Endodermal cell (in vitro differentiated cells): ENCODE measurements around the gene LRRTM2. TPM values are rescaled to one million over a fixed set of nuclear protein-coding genes. Genes with fewer than 3 reads are reported as not detected.
A peak's percentile ranks its signal among the peaks of the same experiment; 100 is the strongest.

Experiments
- DNase-seq: peaks from one replicate; pipeline ENCODE4 v3.0.0-alpha.2; 2017
- H3K27ac ChIP-seq: 2 replicates; pipeline ENCODE4 v1.5.1; 2013; ENCODE audit warnings: mild to moderate bottlenecking, low read depth, low read length, moderate library complexity
- H3K27me3 ChIP-seq: 2 replicates; pipeline ENCODE4 v1.6.1; 2013; ENCODE audit warnings: mild to moderate bottlenecking, low read length, moderate library complexity; ENCODE audit not compliant: insufficient read depth, control insufficient read depth, poor library complexity, severe bottlenecking
- H3K36me3 ChIP-seq: 2 replicates; pipeline ENCODE4 v1.7.0; 2013; ENCODE audit warnings: mild to moderate bottlenecking, low read length, moderate library complexity; ENCODE audit not compliant: control insufficient read depth, insufficient read depth
- H3K4me1 ChIP-seq: one replicate; pipeline ENCODE4 v1.7.0; 2013; ENCODE audit warnings: low read length; ENCODE audit not compliant: control insufficient read depth, insufficient read depth
- H3K4me3 ChIP-seq: 2 replicates; pipeline ENCODE4 v1.5.1; 2013; ENCODE audit warnings: mild to moderate bottlenecking, low read length, moderate library complexity
- H3K9ac ChIP-seq: 2 replicates; pipeline ENCODE4 v1.6.1; 2013; ENCODE audit warnings: mild to moderate bottlenecking, low read length, moderate library complexity; ENCODE audit not compliant: poor library complexity, severe bottlenecking; ENCODE audit errors: extremely low read depth
- H3K9me3 ChIP-seq: 2 replicates; pipeline ENCODE4 v1.6.1; 2013; ENCODE audit warnings: mild to moderate bottlenecking, low read length, moderate library complexity; ENCODE audit not compliant: control insufficient read depth
- H3K27ac Mint-ChIP-seq: 2 replicates; pipeline ENCODE4 v1.8.0; 2020; ENCODE audit warnings: mixed read lengths
- H3K27me3 Mint-ChIP-seq: 2 replicates; pipeline ENCODE4 v1.8.0; 2021; ENCODE audit warnings: mild to moderate bottlenecking, mixed read lengths; ENCODE audit not compliant: insufficient read depth
- H3K36me3 Mint-ChIP-seq: 2 replicates; pipeline ENCODE4 v1.8.0; 2020; ENCODE audit warnings: low read depth, mixed read lengths
- H3K4me1 Mint-ChIP-seq: 2 replicates; pipeline ENCODE4 v1.8.0; 2020; ENCODE audit warnings: mixed read lengths
- H3K4me3 Mint-ChIP-seq: 2 replicates; pipeline ENCODE4 v1.8.0; 2020; ENCODE audit warnings: mild to moderate bottlenecking, moderate library complexity, mixed read lengths
- H3K9me3 Mint-ChIP-seq: 2 replicates; pipeline ENCODE4 v1.8.0; 2020; ENCODE audit warnings: mild to moderate bottlenecking, mixed read lengths
- WGBS, 2 experiments: methylation state at CpG; one replicate each; pipeline versions ENCODE4 v1.1.5 to v1.1.7; 2013; ENCODE audit warnings: missing lambda C conversion rate in 2 of 2, mixed read lengths in 1 of 2; ENCODE audit not compliant: insufficient coverage in 1 of 2, insufficient read length in 1 of 2; 5-methylcytosine and 5-hydroxymethylcytosine counted together
- total RNA-seq, 2 donors: library from RNA; stranded (reverse); fragmentation: NEBNext Ultra II Directional in 1 of 2; extraction: Animal tissue kit (Norgen Biotek cat#: 25700) in 1 of 2; gene quantifications; 2 replicates in 1 of 2; 3 replicates in 1 of 2; pipeline ENCODE4 v1.2.1, GENCODE V29; 2021
- TF ChIP-seq, protein P1 (sequence below): fragments of 200-600 bp; sonication (generic); conservative IDR thresholded peaks from 2 replicates; pipeline ENCODE4 v1.5.0; 2021; ENCODE audit warnings: antibody characterized with exemption, mild to moderate bottlenecking

LRRTM2 gene
- total RNA-seq, 2 donors from 2014 or later: not detected

- H3K27me3 Mint-ChIP-seq: no peaks in the 10 kb centered on the region
- Histone ChIP-seq H3K36me3 (peaks cover 11% of the 10 kb centered on the region), H3K9ac (no peak overlapping the region), H3K27me3 (no peaks in the 10 kb centered on the region), H3K4me1 (peaks cover 15% of the 10 kb centered on the region), H3K9me3 (no peaks in the 10 kb centered on the region), H3K27ac (peak overlapping the region; percentile 3), H3K4me3 (no peak overlapping the region)
- peaks cover 67% of the 10 kb centered on the region for H3K4me1 Mint-ChIP-seq
- no peak for DNase-seq
- no peak overlapping the region for H3K4me3 Mint-ChIP-seq
- H3K36me3 Mint-ChIP-seq: peaks cover 5% of the 10 kb centered on the region
- TF ChIP-seq, protein P1, sequence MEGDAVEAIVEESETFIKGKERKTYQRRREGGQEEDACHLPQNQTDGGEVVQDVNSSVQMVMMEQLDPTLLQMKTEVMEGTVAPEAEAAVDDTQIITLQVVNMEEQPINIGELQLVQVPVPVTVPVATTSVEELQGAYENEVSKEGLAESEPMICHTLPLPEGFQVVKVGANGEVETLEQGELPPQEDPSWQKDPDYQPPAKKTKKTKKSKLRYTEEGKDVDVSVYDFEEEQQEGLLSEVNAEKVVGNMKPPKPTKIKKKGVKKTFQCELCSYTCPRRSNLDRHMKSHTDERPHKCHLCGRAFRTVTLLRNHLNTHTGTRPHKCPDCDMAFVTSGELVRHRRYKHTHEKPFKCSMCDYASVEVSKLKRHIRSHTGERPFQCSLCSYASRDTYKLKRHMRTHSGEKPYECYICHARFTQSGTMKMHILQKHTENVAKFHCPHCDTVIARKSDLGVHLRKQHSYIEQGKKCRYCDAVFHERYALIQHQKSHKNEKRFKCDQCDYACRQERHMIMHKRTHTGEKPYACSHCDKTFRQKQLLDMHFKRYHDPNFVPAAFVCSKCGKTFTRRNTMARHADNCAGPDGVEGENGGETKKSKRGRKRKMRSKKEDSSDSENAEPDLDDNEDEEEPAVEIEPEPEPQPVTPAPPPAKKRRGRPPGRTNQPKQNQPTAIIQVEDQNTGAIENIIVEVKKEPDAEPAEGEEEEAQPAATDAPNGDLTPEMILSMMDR: no peak
- peak overlapping the region; percentile 36 for H3K27ac Mint-ChIP-seq
- 20 to 67% methylated on average over 1 to 3 of the region's 3 CpGs for WGBS, 2 experiments
- H3K9me3 Mint-ChIP-seq: no peaks in the 10 kb centered on the region
Observed at GRCh38 chr5:138870611-138871010, 4.5 kb downstream of the LRRTM2 start.

- Histone ChIP-seq H3K27ac (no peak overlapping the region), H3K4me1 (peaks cover 15% of the 10 kb centered on the region), H3K9me3 (no peaks in the 10 kb centered on the region), H3K9ac (no peak overlapping the region), H3K27me3 (no peaks in the 10 kb centered on the region), H3K4me3 (no peak overlapping the region), H3K36me3 (peaks cover 11% of the 10 kb centered on the region)
- H3K4me1 Mint-ChIP-seq: peaks cover 61% of the 10 kb centered on the region
- TF ChIP-seq, protein P1: no peak
- H3K4me3 Mint-ChIP-seq: no peak overlapping the region
- peaks cover 7% of the 10 kb centered on the region for H3K36me3 Mint-ChIP-seq
- H3K9me3 Mint-ChIP-seq: no peaks in the 10 kb centered on the region
- no peak overlapping the region for H3K27ac Mint-ChIP-seq
- DNase-seq: no peak
- 89 to 92% methylated on average over 1 to 5 of the region's 5 CpGs for WGBS, 2 experiments
- H3K27me3 Mint-ChIP-seq: no peaks in the 10 kb centered on the region
Observed at GRCh38 chr5:138869763-138870500, 5.2 kb downstream of the LRRTM2 start.

GRCh38 chr5:138869038-138869437 is 6.1 kb downstream of the LRRTM2 start:
- H3K27me3 Mint-ChIP-seq: no peaks in the 10 kb centered on the region
- no peak overlapping the region for H3K9ac ChIP-seq
- no peak for DNase-seq
- no peaks in the 10 kb centered on the region for H3K27me3 ChIP-seq
- H3K9me3 Mint-ChIP-seq: peaks cover 5% of the 10 kb centered on the region
- H3K9me3 ChIP-seq: peaks cover 6% of the 10 kb centered on the region
- peaks cover 53% of the 10 kb centered on the region for H3K4me1 Mint-ChIP-seq
- peaks cover 15% of the 10 kb centered on the region for H3K36me3 ChIP-seq
- H3K4me3 ChIP-seq: no peak overlapping the region
- TF ChIP-seq, protein P1: no peak
- no peak overlapping the region for H3K4me3 Mint-ChIP-seq
- peaks cover 14% of the 10 kb centered on the region for H3K36me3 Mint-ChIP-seq
- H3K27ac ChIP-seq: no peak overlapping the region
- WGBS, 2 experiments: no CpG with 5 or more reads among the region's 1 CpG
- peaks cover 15% of the 10 kb centered on the region for H3K4me1 ChIP-seq
- no peak overlapping the region for H3K27ac Mint-ChIP-seq
